GM12878 (cell line): Measurements from ENCODE around the gene SYTL1. TPM values are rescaled to one million over a fixed set of nuclear protein-coding genes. Genes with fewer than 3 reads are reported as not detected.

Experiments
- ATAC-seq: fragments of 200-7000 bp; cut with Tn5 transposase; 3 replicates; pipeline ENCODE4 v1.9.1; 2020; ENCODE audit warnings: mild to moderate bottlenecking, moderate library complexity
- BruUV-seq: library from RNA; stranded (reverse); fragments of 400-500 nt; replicated peaks from 2 replicates; lab custom pipeline; 2021; lab: Mats Ljungman, UMichigan
- CTCF ChIA-PET: fragments of 300-600 bp; sonication (Branson Sonifier 250); formaldehyde crosslinking; extraction: SDS; loops from one replicate; lab custom pipeline; 2021; ENCODE audit warnings: inconsistent platforms; lab: Yijun Ruan, JAX
- POLR2A ChIA-PET: fragments of 350-600 bp; formaldehyde crosslinking; extraction: SDS; loops from one replicate; lab custom pipeline; 2021; ENCODE audit warnings: inconsistent platforms; lab: Charles Lee
- RAD21 ChIA-PET: fragments of 300-600 bp; sonication (Branson Sonifier 250); formaldehyde crosslinking; loops from one replicate; lab custom pipeline; 2023; ENCODE audit warnings: antibody characterized with exemption; ENCODE audit not compliant: unreplicated experiment; lab: Charles Lee
- SMC1A ChIA-PET: fragments of 300-600 bp; sonication (Branson Sonifier 250); formaldehyde crosslinking; loops from one replicate; lab custom pipeline; 2023; ENCODE audit not compliant: unreplicated experiment, uncharacterized antibody; lab: Charles Lee
- DNase-seq: peaks from one replicate; pipeline ENCODE4 v3.0.0-alpha.2; 2011; ENCODE audit warnings: low read depth, low spot score
- FAIRE-seq: peaks from 3 replicates; lab custom pipeline; 2011; peaks lifted over from hg19 to GRCh38; lab: Jason Lieb, UNC
- H2AFZ ChIP-seq: 2 replicates; pipeline ENCODE4 v1.6.0; 2011; ENCODE audit warnings: low read depth, low read length, control low read depth; ENCODE audit not compliant: control insufficient read depth
- H3K27ac ChIP-seq: 2 replicates; pipeline ENCODE4 v1.5.1; 2011; ENCODE audit warnings: control low read depth; ENCODE audit not compliant: control insufficient read depth, insufficient read depth
- H3K27me3 ChIP-seq, 2 experiments: replicated peaks in 1 of 2; 2 replicates each; pipeline versions ENCODE4 v1.6.0 to v1.6.1; 2011; ENCODE audit warnings: low read length in 1 of 2; ENCODE audit not compliant: control insufficient read depth in 2 of 2, insufficient read depth in 2 of 2
- H3K36me3 ChIP-seq, 2 experiments: 2 replicates each; pipeline ENCODE4 v1.5.1; 2011; ENCODE audit warnings: low read length in 1 of 2; ENCODE audit not compliant: control insufficient read depth in 2 of 2, insufficient read depth in 2 of 2
- H3K4me1 ChIP-seq: 2 replicates; pipeline ENCODE4 v1.6.1; 2011; ENCODE audit warnings: mild to moderate bottlenecking, low read length, moderate library complexity, mixed read lengths; ENCODE audit not compliant: control insufficient read depth, insufficient read depth
- H3K4me2 ChIP-seq: 2 replicates; pipeline ENCODE4 v1.6.0; 2011; ENCODE audit warnings: control low read depth; ENCODE audit not compliant: control insufficient read depth, insufficient read depth
- H3K4me3 ChIP-seq: fragments of 200-600 bp; sonication (generic); 2 replicates; pipeline ENCODE4 v1.5.1; 2016
- H3K79me2 ChIP-seq: 2 replicates; pipeline ENCODE4 v1.6.0; 2011; ENCODE audit warnings: low read length; ENCODE audit not compliant: control insufficient read depth, insufficient read depth
- H3K9ac ChIP-seq: 2 replicates; pipeline ENCODE4 v1.8.0; 2011; ENCODE audit warnings: low read length, control low read depth, mixed read lengths; ENCODE audit not compliant: control insufficient read depth, insufficient read depth
- H3K9me3 ChIP-seq: replicated peaks from 3 replicates; pipeline ENCODE4 v1.5.1; 2011; ENCODE audit warnings: mild to moderate bottlenecking, low read length; ENCODE audit not compliant: control insufficient read depth, insufficient read depth
- H4K20me1 ChIP-seq: 2 replicates; pipeline ENCODE4 v1.6.0; 2011; ENCODE audit not compliant: control insufficient read depth, insufficient read depth
- BCL3 ChIP-seq: IDR thresholded peaks from 2 replicates; pipeline ENCODE4 v1.6.1; 2011; ENCODE audit warnings: borderline replicate concordance, low read depth, mild to moderate bottlenecking, moderate library complexity, low read length; ENCODE audit not compliant: insufficient read depth, poor library complexity, severe bottlenecking
- EED ChIP-seq: sonication (generic); IDR thresholded peaks from 2 replicates; pipeline ENCODE4 v1.6.1; 2016; ENCODE audit warnings: antibody characterized with exemption, low read depth
- HDGF ChIP-seq: fragments of 450-650 bp; IDR thresholded peaks from 2 replicates; pipeline ENCODE4 v1.6.1; 2016; ENCODE audit warnings: antibody characterized with exemption
- MTA3 ChIP-seq: IDR thresholded peaks from 2 replicates; pipeline ENCODE4 v1.6.1; 2012; ENCODE audit warnings: low read length, inconsistent platforms, borderline replicate concordance
- NBN ChIP-seq: fragments of 450-650 bp; IDR thresholded peaks from 2 replicates; pipeline ENCODE4 v1.6.1; 2016
- NRF1 ChIP-seq: conservative IDR thresholded peaks from 2 replicates; pipeline ENCODE4 v1.6.1; 2011; ENCODE audit warnings: mild to moderate bottlenecking, low read depth, low read length, improper control_type of control experiment
- POLR2AphosphoS2 ChIP-seq: IDR thresholded peaks from 2 replicates; pipeline ENCODE4 v1.6.1; 2011; ENCODE audit warnings: low read depth, mild to moderate bottlenecking, low read length, improper control_type of control experiment, moderate library complexity
- POLR2AphosphoS5 ChIP-seq: IDR thresholded peaks from 2 replicates; pipeline ENCODE4 v1.6.1; 2011; ENCODE audit warnings: mild to moderate bottlenecking, low read length, inconsistent platforms
- SPI1 ChIP-seq: IDR thresholded peaks from 2 replicates; pipeline ENCODE4 v1.6.1; 2011; ENCODE audit warnings: low read depth, mild to moderate bottlenecking, low read length, moderate library complexity, borderline replicate concordance; ENCODE audit not compliant: insufficient read depth
- WGBS: methylation state at CpG from one replicate; pipeline ENCODE4 v1.1.6; 2016; ENCODE audit warnings: low lambda C conversion rate; ENCODE audit not compliant: insufficient replicate concordance, insufficient coverage; ENCODE audit errors: missing lambda C conversion rate; 5-methylcytosine and 5-hydroxymethylcytosine counted together
- in situ Hi-C: fragments of 300-500 bp; cut with MboI; formaldehyde crosslinking; loops from 9 replicates; pipeline ENCODE4 v1.14.3; 2018; ENCODE audit warnings: mixed read lengths
- intact Hi-C: fragments of 100-400 bp; cut with micrococcal nuclease; formaldehyde crosslinking; loops from one replicate; pipeline ENCODE4 v1.14.2; 2022; ENCODE audit not compliant: unreplicated experiment
- polyA plus RNA-seq, 11 experiments: library from polyadenylated mRNA; depleted of rRNA in 4 of 11; unstranded in 6 of 11; stranded (reverse) in 5 of 11; fragments of >200 nt; fragmentation: Nextera tagmentation in 4 of 11; fragmentation: Illumina TruSeq in 1 of 11; extraction: Ambion mirVana in 4 of 11; extraction: Trizol in 1 of 11; gene quantifications; 1 replicate in 1 of 11; 2 replicates in 10 of 11; pipeline versions ENCODE4 v1.2.1 to v1.2.3, GENCODE V29; 2011 to 2016; ENCODE audit warnings: inconsistent platforms in 2 of 11, missing spikeins in 2 of 11, low read depth in 1 of 11
- total RNA-seq, 4 experiments: library from RNA; depleted of rRNA in 3 of 4; stranded (reverse); fragments of >200 nt in 3 of 4; fragmentation: Illumina TruSeq in 1 of 4; extraction: Trizol in 1 of 4; gene quantifications; 2 replicates each; pipeline versions ENCODE4 v1.2.1 to v1.2.3, GENCODE V29; 2013 to 2021

The SYTL1 gene
- total and polyA plus RNA-seq, 10 of the 15 experiments (the other 5 are each of a cell fraction or from before 2014, with no cell fraction given) = 0.72 to 45.6 (median 14.8) TPM

GRCh38 chr1:27398405-27399149 lies 56.8 kb downstream of the SYTL1 start:
- POLR2A ChIA-PET = interaction anchor here (0.6 kb wide), 1 partner anchor 26 kb away, joined by 3 read pairs; no protein-coding TSS in a partner anchor

More at GRCh38 chr1:27398405-27399149, 56.8 kb downstream of the SYTL1 start:
- Histone ChIP-seq H2AFZ (no peak overlapping the region), H3K4me2 (no peak overlapping the region), H3K9ac (no peak overlapping the region)
- CTCF ChIA-PET = interaction anchor here (0.6 to 13.5 kb wide), 11 partner anchors 11 to 208 kb away, joined by 3 to 265 read pairs (median 5); partner anchors contain the start of genes AHDC1 and MAP3K6
- no peak for DNase-seq
- ATAC-seq = no peak
- TF ChIP-seq HDGF = no peak
- TF ChIP-seq POLR2AphosphoS2 = peak; percentile 37; the same call in 1 of the 2 replicates
- no peak for TF ChIP-seq NRF1
- 0 out of 2 replicates have a peak, but pooled peaks have one; percentile 10 for TF ChIP-seq MTA3
- TF ChIP-seq NBN = no peak
- TF ChIP-seq BCL3 = peak; percentile 62
- no peak for TF ChIP-seq SPI1
- TF ChIP-seq POLR2AphosphoS5 = peak; percentile 47; the same call in 1 of the 2 replicates
- TF ChIP-seq EED = no peak
- TF ChIP-seq, all 136 proteins: peak for 4
- intact Hi-C loops = no loop called here
- RAD21 ChIA-PET = interaction anchor here (0.9 to 4.9 kb wide), 3 partner anchors 99 to 210 kb away, joined by 3 to 103 read pairs (median 4); no protein-coding TSS in a partner anchor
- H3K9me3 ChIP-seq = no peaks in the 10 kb centered on the region
- no peaks in the 10 kb centered on the region for H4K20me1 ChIP-seq
- H3K27ac ChIP-seq = no peak overlapping the region
- 53% methylated on average over 4 of the region's 4 CpGs for WGBS
- no peaks in the 10 kb centered on the region for H3K27me3 ChIP-seq
- H3K4me3 ChIP-seq = no peak overlapping the region
- in situ Hi-C loops = loop anchor here (5.0 kb wide), 1 partner anchor 264 kb away; no protein-coding TSS in a partner anchor
- BruUV-seq = no TSS peak
- no peaks in the 10 kb centered on the region for H3K36me3 ChIP-seq
- SMC1A ChIA-PET = interaction anchor here (0.9 to 5.6 kb wide), 7 partner anchors 11 to 264 kb away, joined by 3 to 54 read pairs (median 4); partner anchors contain the start of gene AHDC1
- FAIRE-seq = no peak
- H3K79me2 ChIP-seq = no peaks in the 10 kb centered on the region
- peaks cover 11% of the 10 kb centered on the region for H3K4me1 ChIP-seq
